ENCODE results near the gene LRRC8C.

LRRC8C gene

DNA sequence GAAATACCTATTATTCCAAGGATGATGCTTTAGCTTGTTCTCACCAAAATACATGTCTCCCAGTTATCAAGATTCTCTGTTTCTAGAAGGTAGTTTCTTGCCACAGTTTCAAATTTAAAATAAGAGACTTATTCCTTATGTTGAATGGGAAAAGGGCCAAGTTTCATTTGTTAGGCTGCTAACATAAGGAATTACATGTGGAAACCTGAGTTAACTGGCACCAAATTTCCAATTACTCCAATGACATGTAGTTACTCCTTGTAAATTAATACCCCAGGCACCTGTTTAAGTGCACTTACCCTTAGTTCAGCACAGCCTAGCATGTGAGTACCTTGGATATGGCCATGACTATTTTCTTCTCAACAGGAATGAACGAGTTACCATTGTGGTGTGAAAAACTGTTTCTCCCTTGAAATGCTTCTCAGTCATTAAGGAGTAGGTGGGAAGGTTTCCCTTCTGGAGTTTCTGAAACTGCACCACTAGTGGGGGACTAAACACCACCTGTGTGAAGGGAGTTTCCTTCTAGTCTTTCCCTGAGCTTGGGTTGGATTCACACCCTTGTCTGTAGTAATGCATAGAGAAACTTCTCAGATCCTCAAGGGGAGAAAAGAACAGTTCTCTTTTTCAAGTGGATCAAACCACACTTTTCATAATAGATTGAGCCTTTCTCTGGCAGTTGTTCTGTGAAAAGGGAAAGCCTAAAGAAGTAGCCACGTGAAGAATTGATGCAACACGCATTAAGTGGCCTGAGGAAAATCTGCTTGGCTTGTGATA lies 32.3 kb upstream of the LRRC8C start:
- H2BK120ac ChIP-seq (ENCODE audit: low read depth, low read length), result no peak overlapping the region
- H3K9me3 ChIP-seq (replicated peaks in 1 of 2; ENCODE audit: control insufficient read depth in 2 of 2, insufficient read depth in 1 of 2, low read depth in 1 of 2, low read length in 2 of 2), result no peaks in the 10 kb centered on the region
- H2BK12ac ChIP-seq (ENCODE audit: low read length), result no peak overlapping the region
- no peak overlapping the region for H3K14ac ChIP-seq (ENCODE audit: low read length)
- no peak overlapping the region for H2BK15ac ChIP-seq (ENCODE audit: low read length)
- no peak overlapping the region for H2AFZ ChIP-seq (ENCODE audit: low read length)
- no peak overlapping the region for H3K18ac ChIP-seq (ENCODE audit: low read length)
- H3K27me3 ChIP-seq (ENCODE audit: control insufficient read depth in 3 of 3, insufficient read depth in 3 of 3, low read depth in 1 of 3, low read length in 3 of 3), result no peaks in the 10 kb centered on the region
- H3K4me3 ChIP-seq (ENCODE audit: low read length in 2 of 2), result no peak overlapping the region
- H4K91ac ChIP-seq (ENCODE audit: low read depth, low read length, poor library complexity), result no peak overlapping the region
- H3K36me3 ChIP-seq (replicated peaks in 1 of 2; ENCODE audit: control insufficient read depth in 2 of 2, insufficient read depth in 2 of 2, low read length in 2 of 2), result no peaks in the 10 kb centered on the region
- H3K27ac ChIP-seq (replicated peaks; ENCODE audit: low read length), result no peak overlapping the region
- H3K4me2 ChIP-seq (ENCODE audit: insufficient read depth, low read length, poor library complexity, severe bottlenecking), result no peak overlapping the region
- H3K79me1 ChIP-seq (ENCODE audit: low read depth, low read length), result no peaks in the 10 kb centered on the region
- H3K4ac ChIP-seq (ENCODE audit: low read length), result no peak overlapping the region
- H4K8ac ChIP-seq (ENCODE audit: low read depth, low read length), result no peak overlapping the region
- no peak overlapping the region for H2AK5ac ChIP-seq (ENCODE audit: low read depth, low read length)
- WGBS, 2 donors (ENCODE audit: extremely low coverage in 2 of 2, insufficient read length in 2 of 2, insufficient replicate concordance in 1 of 2), result no CpG with 5 or more reads among the region's 3 CpGs
- H3K4me1 ChIP-seq (ENCODE audit: control insufficient read depth in 2 of 2, insufficient read depth in 1 of 2, low read depth in 1 of 2, low read length in 2 of 2), result peaks cover 0 to 4% of the 10 kb centered on the region in 2 donors
- H3K9ac ChIP-seq (ENCODE audit: low read depth, low read length, poor library complexity), result no peak overlapping the region
- no peak overlapping the region for H2BK5ac ChIP-seq (ENCODE audit: low read length)
- DNase-seq (ENCODE audit: low spot score), result no peak
- no peak overlapping the region for H3K23ac ChIP-seq (ENCODE audit: low read depth, low read length, poor library complexity)

DNA sequence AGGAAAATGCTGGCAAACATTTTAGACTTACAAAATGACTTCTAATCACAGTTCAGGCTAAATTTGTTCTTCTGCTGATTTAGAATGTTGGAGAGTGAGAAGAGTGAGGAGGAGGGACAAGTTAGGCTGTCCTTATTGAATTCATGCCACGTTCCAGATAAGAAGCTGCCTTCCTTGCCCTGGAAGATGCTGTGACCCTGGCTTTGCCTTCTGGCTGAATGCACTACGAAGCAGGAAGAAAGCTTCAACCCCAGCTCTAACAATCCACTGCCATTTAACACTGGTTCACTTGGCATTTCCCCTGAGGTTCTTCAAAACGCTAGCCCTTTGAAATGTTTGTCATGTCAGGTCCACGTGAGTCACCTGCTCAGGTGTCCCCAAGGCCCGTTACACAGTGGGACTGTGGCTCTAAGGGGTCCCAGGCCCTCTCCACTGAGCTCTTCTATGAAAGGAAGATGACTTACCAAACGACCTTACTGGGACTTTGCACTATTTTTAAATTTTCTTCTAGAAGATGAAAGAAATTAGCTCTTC lies 30.0 kb upstream of the LRRC8C start:
- Histone ChIP-seq H3K4ac (ENCODE audit: low read length) (no peak overlapping the region), H2BK12ac (ENCODE audit: low read length) (no peak overlapping the region), H2BK5ac (ENCODE audit: low read length) (no peak overlapping the region), H3K14ac (ENCODE audit: low read length) (no peak overlapping the region), H2AFZ (ENCODE audit: low read length) (no peak overlapping the region), H4K91ac (ENCODE audit: low read depth, low read length, poor library complexity) (no peak overlapping the region), H4K8ac (ENCODE audit: low read depth, low read length) (no peak overlapping the region), H3K23ac (ENCODE audit: low read depth, low read length, poor library complexity) (no peak overlapping the region), H3K27me3 (ENCODE audit: control insufficient read depth in 3 of 3, insufficient read depth in 3 of 3, low read depth in 1 of 3, low read length in 3 of 3) (no peaks in the 10 kb centered on the region), H2BK15ac (ENCODE audit: low read length) (no peak overlapping the region), H3K9ac (ENCODE audit: low read depth, low read length, poor library complexity) (no peak overlapping the region), H3K79me1 (ENCODE audit: low read depth, low read length) (no peaks in the 10 kb centered on the region), H3K9me3 (replicated peaks in 1 of 2; ENCODE audit: control insufficient read depth in 2 of 2, insufficient read depth in 1 of 2, low read depth in 1 of 2, low read length in 2 of 2) (no peaks in the 10 kb centered on the region), H3K4me1 (ENCODE audit: control insufficient read depth in 2 of 2, insufficient read depth in 1 of 2, low read depth in 1 of 2, low read length in 2 of 2) (peaks cover 0 to 4% of the 10 kb centered on the region in 2 donors), H3K4me2 (ENCODE audit: insufficient read depth, low read length, poor library complexity, severe bottlenecking) (no peak overlapping the region), H2BK120ac (ENCODE audit: low read depth, low read length) (no peak overlapping the region), H2AK5ac (ENCODE audit: low read depth, low read length) (no peak overlapping the region), H3K36me3 (replicated peaks in 1 of 2; ENCODE audit: control insufficient read depth in 2 of 2, insufficient read depth in 2 of 2, low read length in 2 of 2) (no peaks in the 10 kb centered on the region), H3K27ac (replicated peaks; ENCODE audit: low read length) (no peak overlapping the region), H3K4me3 (ENCODE audit: low read length in 2 of 2) (no peak overlapping the region), H3K18ac (ENCODE audit: low read length) (no peak overlapping the region)
- WGBS, 2 donors (ENCODE audit: extremely low coverage in 2 of 2, insufficient read length in 2 of 2, insufficient replicate concordance in 1 of 2), result no CpG with 5 or more reads among the region's 6 CpGs
- no peak for DNase-seq (ENCODE audit: low spot score)

- no peak for DNase-seq (ENCODE audit: low spot score)
- Histone ChIP-seq H3K4me3 (ENCODE audit: low read length in 2 of 2) (no peak overlapping the region), H3K4ac (ENCODE audit: low read length) (no peak overlapping the region), H3K27ac (replicated peaks; ENCODE audit: low read length) (no peak overlapping the region), H3K9ac (ENCODE audit: low read depth, low read length, poor library complexity) (no peak overlapping the region), H3K4me1 (ENCODE audit: control insufficient read depth in 2 of 2, insufficient read depth in 1 of 2, low read depth in 1 of 2, low read length in 2 of 2) (no peaks in the 10 kb centered on the region), H2BK120ac (ENCODE audit: low read depth, low read length) (no peak overlapping the region), H2AK5ac (ENCODE audit: low read depth, low read length) (no peak overlapping the region), H3K18ac (ENCODE audit: low read length) (no peak overlapping the region), H4K8ac (ENCODE audit: low read depth, low read length) (no peak overlapping the region), H2BK5ac (ENCODE audit: low read length) (no peak overlapping the region), H3K79me1 (ENCODE audit: low read depth, low read length) (no peaks in the 10 kb centered on the region), H3K4me2 (ENCODE audit: insufficient read depth, low read length, poor library complexity, severe bottlenecking) (no peak overlapping the region), H2BK12ac (ENCODE audit: low read length) (no peak overlapping the region), H3K14ac (ENCODE audit: low read length) (no peak overlapping the region), H2AFZ (ENCODE audit: low read length) (no peak overlapping the region), H4K91ac (ENCODE audit: low read depth, low read length, poor library complexity) (no peak overlapping the region), H3K23ac (ENCODE audit: low read depth, low read length, poor library complexity) (no peak overlapping the region), H2BK15ac (ENCODE audit: low read length) (no peak overlapping the region), H3K9me3 (replicated peaks in 1 of 2; ENCODE audit: control insufficient read depth in 2 of 2, insufficient read depth in 1 of 2, low read depth in 1 of 2, low read length in 2 of 2) (no peaks in the 10 kb centered on the region), H3K27me3 (ENCODE audit: control insufficient read depth in 3 of 3, insufficient read depth in 3 of 3, low read depth in 1 of 3, low read length in 3 of 3) (no peaks in the 10 kb centered on the region), H3K36me3 (replicated peaks in 1 of 2; ENCODE audit: control insufficient read depth in 2 of 2, insufficient read depth in 2 of 2, low read length in 2 of 2) (no peaks in the 10 kb centered on the region)
- WGBS, 2 donors (ENCODE audit: extremely low coverage in 2 of 2, insufficient read length in 2 of 2, insufficient replicate concordance in 1 of 2), result no CpG with 5 or more reads among the region's 4 CpGs
Measured at GRCh38 chr1:89603651-89604413, 29.1 kb upstream of the LRRC8C start.

DNA sequence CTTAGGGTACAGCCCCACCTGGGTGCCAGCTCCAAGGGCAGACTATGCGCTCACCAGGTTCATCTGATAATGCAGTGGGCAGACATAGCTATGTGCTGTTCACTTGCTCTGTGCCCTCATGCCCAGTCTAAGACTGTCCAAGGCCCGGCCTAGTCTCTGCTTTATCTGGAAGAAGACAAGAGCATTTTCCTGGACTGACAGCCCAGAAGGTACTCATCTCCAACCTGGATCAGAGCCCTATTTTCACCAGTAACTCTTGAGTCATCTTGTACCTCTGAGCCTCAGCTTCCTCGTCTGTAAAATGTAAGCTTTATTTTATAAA lies 28.5 kb upstream of the LRRC8C start:
- no CpG with 5 or more reads among the region's 3 CpGs for WGBS, 2 donors (ENCODE audit: extremely low coverage in 2 of 2, insufficient read length in 2 of 2, insufficient replicate concordance in 1 of 2)
- Histone ChIP-seq H2BK120ac (ENCODE audit: low read depth, low read length) (no peak overlapping the region), H3K27ac (replicated peaks; ENCODE audit: low read length) (no peak overlapping the region), H4K8ac (ENCODE audit: low read depth, low read length) (no peak overlapping the region), H3K9ac (ENCODE audit: low read depth, low read length, poor library complexity) (no peak overlapping the region), H3K27me3 (ENCODE audit: control insufficient read depth in 3 of 3, insufficient read depth in 3 of 3, low read depth in 1 of 3, low read length in 3 of 3) (no peaks in the 10 kb centered on the region), H3K23ac (ENCODE audit: low read depth, low read length, poor library complexity) (no peak overlapping the region), H3K36me3 (replicated peaks in 1 of 2; ENCODE audit: control insufficient read depth in 2 of 2, insufficient read depth in 2 of 2, low read length in 2 of 2) (no peaks in the 10 kb centered on the region), H3K4me2 (ENCODE audit: insufficient read depth, low read length, poor library complexity, severe bottlenecking) (no peak overlapping the region), H3K79me1 (ENCODE audit: low read depth, low read length) (no peaks in the 10 kb centered on the region), H2AK5ac (ENCODE audit: low read depth, low read length) (no peak overlapping the region), H3K9me3 (replicated peaks in 1 of 2; ENCODE audit: control insufficient read depth in 2 of 2, insufficient read depth in 1 of 2, low read depth in 1 of 2, low read length in 2 of 2) (no peaks in the 10 kb centered on the region), H2BK15ac (ENCODE audit: low read length) (no peak overlapping the region), H3K4me3 (ENCODE audit: low read length in 2 of 2) (no peak overlapping the region), H3K18ac (ENCODE audit: low read length) (no peak overlapping the region), H4K91ac (ENCODE audit: low read depth, low read length, poor library complexity) (no peak overlapping the region), H2BK5ac (ENCODE audit: low read length) (no peak overlapping the region), H3K14ac (ENCODE audit: low read length) (no peak overlapping the region), H3K4me1 (ENCODE audit: control insufficient read depth in 2 of 2, insufficient read depth in 1 of 2, low read depth in 1 of 2, low read length in 2 of 2) (no peaks in the 10 kb centered on the region), H2BK12ac (ENCODE audit: low read length) (no peak overlapping the region), H2AFZ (ENCODE audit: low read length) (no peak overlapping the region), H3K4ac (ENCODE audit: low read length) (no peak overlapping the region)
- DNase-seq (ENCODE audit: low spot score), result no peak

All from neuronal stem cell (in vitro differentiated cells).